HepG2 (cell line): ENCODE data around the gene RUNDC1. TPM values are rescaled to one million over a fixed set of nuclear protein-coding genes. Genes with fewer than 3 reads are reported as not detected.

ENCODE experiments used
- CREM ChIP-seq, 2 experiments: sonication (generic) in 1 of 2; formaldehyde crosslinking in 1 of 2; IDR thresholded peaks; 2 replicates each; pipeline versions ENCODE4 v1.4.0 to v1.6.1; 2016 to 2020; ENCODE audit warnings: antibody characterized with exemption in 1 of 2, mild to moderate bottlenecking in 1 of 2, missing genetic modification reagents in 1 of 2
- GZF1 ChIP-seq: sonication (generic); formaldehyde crosslinking; IDR thresholded peaks from 2 replicates; pipeline ENCODE4 v1.5.1; 2020; ENCODE audit warnings: mild to moderate bottlenecking, missing genetic modification reagents
- HNF4G ChIP-seq, 2 experiments: sonication (generic) in 1 of 2; formaldehyde crosslinking in 1 of 2; IDR thresholded peaks; 2 replicates each; pipeline versions ENCODE4 v1.4.0 to v1.6.1; 2011 to 2020; ENCODE audit warnings: borderline replicate concordance in 2 of 2, low read depth in 2 of 2, mild to moderate bottlenecking in 2 of 2, low read length in 1 of 2, missing genetic modification reagents in 1 of 2, moderate library complexity in 1 of 2
- IRF2 ChIP-seq: IDR thresholded peaks from 2 replicates; pipeline ENCODE4 v1.6.1; 2018; ENCODE audit warnings: missing genetic modification reagents, missing compliant biosample characterization
- MBD4 ChIP-seq: IDR thresholded peaks from 2 replicates; pipeline ENCODE4 v1.6.1; 2012; ENCODE audit warnings: low read length, inconsistent platforms, borderline replicate concordance
- MLLT10 ChIP-seq: sonication (generic); formaldehyde crosslinking; IDR thresholded peaks from 2 replicates; pipeline ENCODE4 v1.4.0; 2020; ENCODE audit warnings: missing genetic modification reagents
- NR1H2 ChIP-seq: sonication (generic); formaldehyde crosslinking; IDR thresholded peaks from 2 replicates; pipeline ENCODE4 v1.8.1; 2022; ENCODE audit warnings: low read depth, missing genetic modification reagents, borderline replicate concordance
- NR2F1 ChIP-seq, 2 experiments: fragments of 450-650 bp in 1 of 2; formaldehyde crosslinking in 1 of 2; IDR thresholded peaks; 2 replicates each; pipeline versions ENCODE4 v1.5.0 to v1.6.1; 2016 to 2020; ENCODE audit warnings: mild to moderate bottlenecking in 1 of 2, missing compliant biosample characterization in 1 of 2, missing genetic modification reagents in 1 of 2, moderate library complexity in 1 of 2
- RBFOX2 ChIP-seq: fragments of 200-400 bp; formaldehyde crosslinking; IDR thresholded peaks from 2 replicates; pipeline ENCODE4 v1.6.1; 2017; ENCODE audit warnings: low read depth, mild to moderate bottlenecking, low read length
- RFXANK ChIP-seq: IDR thresholded peaks from 2 replicates; pipeline ENCODE4 v1.6.1; 2016
- SPEN ChIP-seq: sonication (generic); formaldehyde crosslinking; IDR thresholded peaks from 2 replicates; pipeline ENCODE4 v1.5.1; 2020; ENCODE audit warnings: low read depth, mild to moderate bottlenecking, missing genetic modification reagents
- ZNF335 ChIP-seq: sonication (generic); formaldehyde crosslinking; IDR thresholded peaks from 2 replicates; pipeline ENCODE4 v1.4.0; 2020; ENCODE audit warnings: missing genetic modification reagents
- ZNF350 ChIP-seq: sonication (generic); formaldehyde crosslinking; IDR thresholded peaks from 2 replicates; pipeline ENCODE4 v1.4.0; 2020; ENCODE audit warnings: mild to moderate bottlenecking, low read depth, missing genetic modification reagents, borderline replicate concordance
- ZNF432 ChIP-seq: sonication (generic); formaldehyde crosslinking; IDR thresholded peaks from 2 replicates; pipeline ENCODE4 v1.5.0; 2020; ENCODE audit warnings: missing genetic modification reagents, mild to moderate bottlenecking, borderline replicate concordance
- ZNF546 ChIP-seq: sonication (generic); formaldehyde crosslinking; conservative IDR thresholded peaks from 2 replicates; pipeline ENCODE4 v1.8.1; 2023; ENCODE audit warnings: mild to moderate bottlenecking, missing genetic modification reagents
- ZSCAN9 ChIP-seq: IDR thresholded peaks from 2 replicates; pipeline ENCODE4 v1.6.1; 2016; ENCODE audit warnings: borderline replicate concordance
- polyA plus RNA-seq, 8 experiments: library from polyadenylated mRNA; depleted of rRNA in 3 of 8; stranded (reverse) in 7 of 8; unstranded in 1 of 8; fragments of >200 nt; fragmentation: Illumina TruSeq in 4 of 8; extraction: Trizol in 4 of 8; gene quantifications; 2 replicates each; pipeline versions ENCODE4 v1.2.1 to v1.2.3, GENCODE V29; 2011 to 2016; ENCODE audit warnings: low read depth in 4 of 8, missing spikeins in 1 of 8, mixed read lengths in 1 of 8; ENCODE audit not compliant: insufficient read depth in 1 of 8
- total RNA-seq, 5 experiments: library from RNA; depleted of rRNA; stranded (reverse); fragments of >200 nt; fragmentation: Illumina TruSeq; extraction: Trizol; gene quantifications; 2 replicates each; pipeline ENCODE4 v1.2.3, GENCODE V29; 2016; ENCODE audit warnings: low read depth in 1 of 5
- TF ChIP-seq, protein P1 (sequence below): sonication (generic); IDR thresholded peaks from 2 replicates; pipeline ENCODE4 v1.6.1; 2016; ENCODE audit warnings: low read depth, borderline replicate concordance
- TF ChIP-seq, protein P2 (sequence below): sonication (generic); formaldehyde crosslinking; IDR thresholded peaks from 2 replicates; pipeline ENCODE4 v1.5.0; 2020; ENCODE audit warnings: mild to moderate bottlenecking, missing genetic modification reagents
- TF ChIP-seq, protein P3 (sequence below): sonication (generic); formaldehyde crosslinking; IDR thresholded peaks from 2 replicates; pipeline ENCODE4 v1.9.0; 2021; ENCODE audit warnings: missing genetic modification reagents, borderline replicate concordance
- TF ChIP-seq, protein P4 (sequence below): sonication (generic); formaldehyde crosslinking; conservative IDR thresholded peaks from 2 replicates; pipeline ENCODE4 v1.4.0; 2020; ENCODE audit warnings: missing genetic modification reagents

Gene RUNDC1
- total and polyA plus RNA-seq, 2 of the 13 experiments (the other 11 are each of a cell fraction or from before 2014, with no cell fraction given) = 10.3 to 11.4 TPM

DNA sequence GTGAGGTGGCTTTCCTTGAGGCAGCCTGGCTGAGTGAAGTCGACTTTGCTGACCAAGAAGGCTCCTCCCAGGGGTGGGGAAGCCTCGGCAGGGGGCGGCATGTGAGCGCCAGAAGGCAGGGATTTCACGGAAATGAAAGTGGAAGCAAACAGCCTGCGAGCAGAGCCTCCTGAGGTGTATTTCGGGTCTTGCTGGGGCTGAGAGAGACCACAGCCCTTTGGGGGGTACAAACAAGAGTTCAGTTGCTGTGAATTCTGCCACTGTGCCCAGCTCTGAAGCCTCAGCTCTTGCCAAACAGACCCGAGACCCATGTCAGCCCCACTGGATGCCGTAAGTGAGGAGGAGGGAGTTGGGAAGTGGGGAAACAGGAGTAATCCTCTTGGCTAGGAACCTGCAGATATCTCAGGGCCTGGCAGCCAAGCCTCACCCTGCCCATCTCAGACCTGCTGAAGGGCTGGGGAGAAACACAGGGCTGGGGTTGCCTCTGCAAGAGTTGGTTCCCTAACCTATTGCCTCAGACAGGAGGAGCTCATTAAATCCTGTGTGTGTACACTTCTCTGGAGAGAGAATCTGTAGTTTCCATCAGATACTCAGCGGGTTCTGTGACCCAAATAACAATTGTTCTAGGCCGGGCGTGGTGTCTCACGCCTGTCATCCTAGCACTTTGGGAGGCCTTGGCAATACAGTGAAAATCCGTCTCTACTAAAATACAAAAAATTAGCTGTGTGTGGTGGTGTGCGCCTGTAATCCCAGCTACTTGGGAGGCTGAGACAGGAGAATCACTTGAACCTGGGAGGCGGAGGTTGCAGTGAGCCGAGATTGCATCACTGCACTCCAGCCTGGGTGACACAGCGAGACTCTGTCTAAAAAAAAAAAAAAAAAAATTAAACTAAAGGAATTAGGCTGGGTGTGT lies 26.5 kb downstream of the RUNDC1 start, which contains the start of gene IFI35 (continued):
- TF ChIP-seq NR1H2 = no peak
- no peak; the same call in 1 of the 2 replicates for TF ChIP-seq ZSCAN9
- TF ChIP-seq, protein P1, sequence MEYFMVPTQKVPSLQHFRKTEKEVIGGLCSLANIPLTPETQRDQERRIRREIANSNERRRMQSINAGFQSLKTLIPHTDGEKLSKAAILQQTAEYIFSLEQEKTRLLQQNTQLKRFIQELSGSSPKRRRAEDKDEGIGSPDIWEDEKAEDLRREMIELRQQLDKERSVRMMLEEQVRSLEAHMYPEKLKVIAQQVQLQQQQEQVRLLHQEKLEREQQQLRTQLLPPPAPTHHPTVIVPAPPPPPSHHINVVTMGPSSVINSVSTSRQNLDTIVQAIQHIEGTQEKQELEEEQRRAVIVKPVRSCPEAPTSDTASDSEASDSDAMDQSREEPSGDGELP = no peak
- peak; percentile 48 for TF ChIP-seq SPEN (CRISPR knock-in tag)
- TF ChIP-seq, protein P2, sequence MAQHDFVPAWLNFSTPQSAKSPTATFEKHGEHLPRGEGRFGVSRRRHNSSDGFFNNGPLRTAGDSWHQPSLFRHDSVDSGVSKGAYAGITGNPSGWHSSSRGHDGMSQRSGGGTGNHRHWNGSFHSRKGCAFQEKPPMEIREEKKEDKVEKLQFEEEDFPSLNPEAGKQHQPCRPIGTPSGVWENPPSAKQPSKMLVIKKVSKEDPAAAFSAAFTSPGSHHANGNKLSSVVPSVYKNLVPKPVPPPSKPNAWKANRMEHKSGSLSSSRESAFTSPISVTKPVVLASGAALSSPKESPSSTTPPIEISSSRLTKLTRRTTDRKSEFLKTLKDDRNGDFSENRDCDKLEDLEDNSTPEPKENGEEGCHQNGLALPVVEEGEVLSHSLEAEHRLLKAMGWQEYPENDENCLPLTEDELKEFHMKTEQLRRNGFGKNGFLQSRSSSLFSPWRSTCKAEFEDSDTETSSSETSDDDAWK (CRISPR knock-in tag) = no peak
- no peak for TF ChIP-seq RBFOX2
- TF ChIP-seq, protein P3, sequence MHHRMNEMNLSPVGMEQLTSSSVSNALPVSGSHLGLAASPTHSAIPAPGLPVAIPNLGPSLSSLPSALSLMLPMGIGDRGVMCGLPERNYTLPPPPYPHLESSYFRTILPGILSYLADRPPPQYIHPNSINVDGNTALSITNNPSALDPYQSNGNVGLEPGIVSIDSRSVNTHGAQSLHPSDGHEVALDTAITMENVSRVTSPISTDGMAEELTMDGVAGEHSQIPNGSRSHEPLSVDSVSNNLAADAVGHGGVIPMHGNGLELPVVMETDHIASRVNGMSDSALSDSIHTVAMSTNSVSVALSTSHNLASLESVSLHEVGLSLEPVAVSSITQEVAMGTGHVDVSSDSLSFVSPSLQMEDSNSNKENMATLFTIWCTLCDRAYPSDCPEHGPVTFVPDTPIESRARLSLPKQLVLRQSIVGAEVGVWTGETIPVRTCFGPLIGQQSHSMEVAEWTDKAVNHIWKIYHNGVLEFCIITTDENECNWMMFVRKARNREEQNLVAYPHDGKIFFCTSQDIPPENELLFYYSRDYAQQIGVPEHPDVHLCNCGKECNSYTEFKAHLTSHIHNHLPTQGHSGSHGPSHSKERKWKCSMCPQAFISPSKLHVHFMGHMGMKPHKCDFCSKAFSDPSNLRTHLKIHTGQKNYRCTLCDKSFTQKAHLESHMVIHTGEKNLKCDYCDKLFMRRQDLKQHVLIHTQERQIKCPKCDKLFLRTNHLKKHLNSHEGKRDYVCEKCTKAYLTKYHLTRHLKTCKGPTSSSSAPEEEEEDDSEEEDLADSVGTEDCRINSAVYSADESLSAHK (CRISPR knock-in tag) = no peak
- TF ChIP-seq MLLT10 (CRISPR knock-in tag) = no peak
- TF ChIP-seq ZNF546 (CRISPR knock-in tag) = no peak
- TF ChIP-seq MBD4 = no peak
- no peak for TF ChIP-seq ZNF432 (CRISPR knock-in tag)
- peak; percentile 6; the same call in 1 of the 2 replicates for TF ChIP-seq CREM (IDR thresholded peaks at IDR 0.05)
- TF ChIP-seq CREM (CRISPR knock-in tag; IDR thresholded peaks at IDR 0.05) = no peak
- no peak for TF ChIP-seq ZNF335 (CRISPR knock-in tag)
- no peak for TF ChIP-seq NR2F1 (CRISPR knock-in tag; IDR thresholded peaks at IDR 0.05)
- peak; percentile 45; the same call in 1 of the 2 replicates for TF ChIP-seq ZNF350 (CRISPR knock-in tag)
- TF ChIP-seq, protein P4, sequence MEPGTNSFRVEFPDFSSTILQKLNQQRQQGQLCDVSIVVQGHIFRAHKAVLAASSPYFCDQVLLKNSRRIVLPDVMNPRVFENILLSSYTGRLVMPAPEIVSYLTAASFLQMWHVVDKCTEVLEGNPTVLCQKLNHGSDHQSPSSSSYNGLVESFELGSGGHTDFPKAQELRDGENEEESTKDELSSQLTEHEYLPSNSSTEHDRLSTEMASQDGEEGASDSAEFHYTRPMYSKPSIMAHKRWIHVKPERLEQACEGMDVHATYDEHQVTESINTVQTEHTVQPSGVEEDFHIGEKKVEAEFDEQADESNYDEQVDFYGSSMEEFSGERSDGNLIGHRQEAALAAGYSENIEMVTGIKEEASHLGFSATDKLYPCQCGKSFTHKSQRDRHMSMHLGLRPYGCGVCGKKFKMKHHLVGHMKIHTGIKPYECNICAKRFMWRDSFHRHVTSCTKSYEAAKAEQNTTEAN (CRISPR knock-in tag) = no peak
- TF ChIP-seq GZF1 (CRISPR knock-in tag) = no peak
- no peak for TF ChIP-seq RFXANK (CRISPR knock-in tag)
- TF ChIP-seq IRF2 (CRISPR knock-in tag) = peak; percentile 100
- TF ChIP-seq HNF4G (IDR thresholded peaks at IDR 0.05; ENCODE audit: borderline replicate concordance, low read depth, low read length) = no peak
- no peak for TF ChIP-seq HNF4G (CRISPR knock-in tag; IDR thresholded peaks at IDR 0.05; ENCODE audit: borderline replicate concordance, low read depth)
